GM18502 (cell line): ENCODE measurements around the gene HOMER3.

Experiments used
- ATAC-seq: cut with Tn5 transposase; IDR thresholded peaks from one replicate; pipeline ENCODE4 v1.9.1; 2021; ENCODE audit warnings: mild to moderate bottlenecking; ENCODE audit not compliant: unreplicated experiment, poor library complexity

HOMER3 gene

DNA sequence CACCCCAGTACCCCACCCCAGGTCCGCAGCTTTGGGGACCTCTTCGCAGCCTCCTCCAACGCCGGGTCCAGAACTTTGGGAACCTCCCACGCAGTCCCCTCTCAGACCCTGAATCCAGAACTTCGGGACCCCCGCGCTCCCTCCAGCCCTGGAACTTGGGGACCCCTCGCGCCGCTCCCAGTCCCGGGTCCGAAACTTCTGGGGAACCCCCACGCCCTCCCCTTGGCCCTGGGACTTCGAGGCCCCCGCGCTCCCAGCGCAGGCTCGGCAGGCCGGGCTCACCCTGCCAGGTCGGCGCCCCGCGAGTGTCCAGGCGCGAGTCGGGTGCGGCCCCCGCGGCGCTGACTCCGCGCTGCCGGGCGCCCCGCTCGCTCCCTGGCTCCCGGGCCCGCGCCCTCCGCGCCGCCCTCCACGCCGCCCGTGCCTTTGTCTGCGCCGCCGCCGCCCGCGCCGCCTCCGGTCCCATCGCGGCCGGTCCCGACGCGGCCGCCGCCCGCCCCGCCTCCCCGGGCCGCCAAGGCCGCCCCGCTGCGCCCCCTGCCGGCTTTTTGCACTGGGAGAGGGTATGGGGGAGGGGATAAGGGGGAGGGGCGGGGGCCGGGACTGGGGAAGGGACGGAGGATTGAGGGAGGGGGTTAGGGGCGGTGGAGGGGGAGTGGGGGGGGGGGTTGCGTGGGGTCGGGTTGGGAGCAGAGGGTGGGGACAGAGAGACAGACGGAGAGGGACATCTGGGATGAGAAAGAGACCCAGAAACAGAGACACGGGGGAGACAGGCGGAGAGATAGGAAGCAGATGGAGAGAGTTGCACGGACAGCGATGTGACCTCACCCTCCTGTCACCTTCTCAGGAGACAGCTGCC is at the start of gene HOMER3:
TSS of gene HOMER3 (minus strand) at position 449 of the 859 bp plus-strand sequence. CDS start 2,235 bp downstream, outside the sequence.
- ATAC-seq = no peak

GRCh38 chr19:18990128-18990708 is 49.2 kb upstream of the HOMER3 start:
- ATAC-seq = no peak

DNA sequence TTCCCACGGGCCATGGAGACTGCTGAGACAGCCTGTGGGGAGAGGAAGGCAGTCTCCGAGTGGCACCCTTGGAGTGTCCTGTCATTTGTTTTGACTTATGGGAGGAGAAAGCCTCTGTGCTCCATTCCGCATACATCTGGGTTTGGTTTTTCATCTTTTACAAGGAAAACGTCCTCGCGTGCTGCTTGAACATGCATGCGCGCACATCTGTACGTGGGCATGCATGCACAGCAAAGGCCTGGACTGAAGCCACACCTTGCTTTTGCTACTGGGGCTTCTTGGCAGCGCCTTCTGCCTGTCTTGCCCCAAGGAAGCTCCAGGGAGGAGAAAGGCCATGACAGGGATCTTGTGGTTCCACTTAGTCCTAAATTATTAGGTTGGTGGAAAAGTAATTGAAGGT is 48.3 kb upstream of the HOMER3 start:
- no peak for ATAC-seq

GRCh38 chr19:18987456-18987855 is 46.4 kb upstream of the HOMER3 start:
- no peak for ATAC-seq

DNA sequence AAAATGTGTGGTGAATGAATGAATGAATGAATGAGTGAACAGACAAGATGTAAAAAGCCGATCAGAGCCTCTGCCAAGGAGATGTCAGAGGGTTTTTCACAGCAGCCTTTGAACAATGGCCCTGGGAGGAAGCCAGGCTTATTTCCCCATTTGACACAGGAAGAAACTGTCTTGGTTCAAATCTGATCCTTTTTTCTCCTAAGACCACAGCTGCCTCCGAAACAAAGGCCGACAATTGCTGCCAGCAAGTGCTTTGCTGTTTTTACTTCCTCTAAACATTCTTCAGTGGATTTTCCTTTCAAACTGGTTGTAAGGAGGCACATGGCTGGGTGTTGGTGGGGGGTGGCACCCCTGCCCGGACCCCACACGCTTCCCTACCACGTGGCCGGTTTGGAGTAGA is 44.2 kb upstream of the HOMER3 start:
- no peak for ATAC-seq

- ATAC-seq = no peak
Measured at GRCh38 chr19:18984251-18984650, 43.2 kb upstream of the HOMER3 start.

GRCh38 chr19:18982669-18983068 is 41.7 kb upstream of the HOMER3 start:
- no peak for ATAC-seq

- ATAC-seq = no peak
Measured at GRCh38 chr19:18980432-18981020, 39.5 kb upstream of the HOMER3 start.

DNA sequence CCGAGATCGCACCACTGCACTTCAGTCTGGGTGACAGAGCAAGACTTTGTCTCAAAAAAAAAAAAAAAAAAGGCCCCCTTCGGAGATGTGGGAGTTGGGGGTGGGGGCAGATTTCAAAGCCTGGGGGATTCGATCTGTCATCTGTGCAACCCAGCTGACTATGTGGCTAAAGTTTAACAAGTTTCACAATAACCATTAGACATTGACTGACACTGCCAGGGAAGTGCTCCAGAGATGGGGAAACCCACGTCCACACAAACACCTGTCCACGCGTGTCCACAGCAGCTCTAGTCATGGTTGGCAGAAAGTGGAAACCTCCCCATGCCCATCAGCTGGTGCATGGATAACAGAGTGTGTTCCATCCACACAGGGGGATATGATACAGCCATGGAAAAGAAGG is 37.6 kb upstream of the HOMER3 start:
- ATAC-seq = no peak

DNA sequence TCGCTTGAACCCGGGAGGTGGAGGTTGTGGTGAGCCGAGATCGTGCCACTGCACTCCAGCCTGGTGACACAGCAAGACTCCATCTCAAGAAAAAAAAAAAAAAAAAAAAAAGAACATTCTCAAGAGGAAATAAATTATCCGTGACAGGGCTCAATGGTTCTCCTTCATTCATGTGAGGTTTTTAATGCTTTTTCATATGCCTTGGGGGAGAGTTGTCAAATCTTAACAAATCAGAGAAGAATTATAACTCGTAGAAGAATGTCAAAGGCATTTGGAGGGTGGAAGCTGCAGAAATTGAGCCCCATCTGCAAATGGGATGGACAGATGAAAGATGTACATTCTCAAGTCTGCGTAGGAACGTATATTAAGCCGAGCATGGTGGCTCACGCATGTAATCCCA is 34.9 kb upstream of the HOMER3 start:
- no peak for ATAC-seq

GRCh38 chr19:18975011-18975410 is 34.0 kb upstream of the HOMER3 start:
- no peak for ATAC-seq

GRCh38 chr19:18972851-18973250 is 31.8 kb upstream of the HOMER3 start:
- ATAC-seq = no peak

DNA sequence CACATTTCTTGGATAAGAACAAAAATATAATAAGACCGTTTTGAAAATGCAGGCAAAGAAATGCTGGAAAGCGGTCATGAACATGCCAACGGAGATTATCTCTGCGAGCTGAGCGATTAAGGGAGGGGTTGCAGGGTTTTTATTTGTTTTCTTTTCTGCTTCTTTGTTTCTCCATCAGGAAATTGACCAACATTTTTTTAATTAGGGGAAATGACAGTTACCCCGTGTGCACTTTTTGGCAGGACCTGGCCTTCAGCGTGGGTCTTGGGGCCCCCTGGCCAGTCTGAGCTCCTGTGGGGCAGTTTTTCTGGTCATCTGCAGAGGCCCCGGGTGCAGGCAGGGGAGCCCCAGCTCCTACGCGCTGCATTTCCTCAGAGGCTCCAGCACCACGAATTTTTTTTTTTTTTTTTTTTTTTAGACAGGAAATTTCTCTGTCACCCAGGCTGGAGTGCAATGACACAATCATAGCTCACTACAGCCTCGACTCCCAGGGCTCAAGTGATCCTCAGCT is 31.3 kb upstream of the HOMER3 start:
- ATAC-seq = no peak

GRCh38 chr19:18969931-18970659 is 29.1 kb upstream of the HOMER3 start:
- no peak for ATAC-seq

GRCh38 chr19:18967358-18968146 is 26.5 kb upstream of the HOMER3 start:
- no peak for ATAC-seq

DNA sequence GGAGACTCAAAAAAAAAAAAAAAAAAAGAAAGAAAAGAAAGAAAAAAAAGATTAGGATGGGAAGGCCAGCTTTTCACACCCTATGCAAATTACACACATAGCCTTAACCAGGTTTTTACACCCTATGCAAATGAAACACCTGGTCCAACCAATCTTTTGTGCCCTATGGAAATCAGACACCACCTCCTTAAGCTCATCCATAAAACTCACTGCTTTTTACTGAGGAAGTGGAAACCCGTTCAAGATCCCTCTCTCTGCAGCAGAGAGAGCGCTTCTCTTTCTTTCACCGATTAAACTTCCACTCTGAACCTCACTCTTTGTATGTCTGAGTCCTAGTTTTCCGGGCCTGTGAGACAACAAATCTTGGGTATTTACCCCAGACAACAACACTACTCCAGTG is 25.3 kb upstream of the HOMER3 start:
- ATAC-seq = no peak

GRCh38 chr19:18964121-18964520 is 23.1 kb upstream of the HOMER3 start:
- ATAC-seq = no peak

GRCh38 chr19:18961767-18962620 is 21.0 kb upstream of the HOMER3 start:
- ATAC-seq = no peak

- ATAC-seq = no peak
Measured at GRCh38 chr19:18960370-18960769, 19.4 kb upstream of the HOMER3 start.
